B cell (primary cell): ENCODE measurements around the gene CAVIN2. TPM values are rescaled to one million over a fixed set of nuclear protein-coding genes. Genes with fewer than 3 reads are reported as not detected.

Source experiments
- ATAC-seq: fragments of 200-7000 bp; cut with Tn5 transposase; one replicate; pipeline ENCODE4 v1.10.0; 2021; ENCODE audit warnings: low read depth, mild to moderate bottlenecking, moderate number of reproducible peaks, moderate library complexity
- CTCF ChIA-PET: fragments of 350-600 bp; sonication (Branson Sonifier 250); formaldehyde crosslinking; loops from one replicate; lab custom pipeline; 2021; ENCODE audit warnings: antibody characterized with exemption, inconsistent platforms; lab: Charles Lee
- POLR2A ChIA-PET: fragments of 350-600 bp; sonication (Branson Sonifier 250); formaldehyde crosslinking; loops from one replicate; lab custom pipeline; 2021; ENCODE audit warnings: antibody characterized with exemption; lab: Charles Lee
- DNase-seq: peaks from one replicate; pipeline ENCODE4 v3.0.0; 2013
- H2AFZ ChIP-seq: 2 replicates; pipeline ENCODE4 v1.6.1; 2012; ENCODE audit warnings: mild to moderate bottlenecking, low read depth, low read length; ENCODE audit not compliant: insufficient read depth, poor library complexity, severe bottlenecking
- H3K27ac ChIP-seq, 2 donors: 1 replicate in 1 of 2; 2 replicates in 1 of 2; pipeline ENCODE4 v1.5.1; 2012 to 2013; ENCODE audit warnings: low read length in 2 of 2, mild to moderate bottlenecking in 2 of 2, moderate library complexity in 1 of 2
- H3K27me3 ChIP-seq, 4 experiments: fragments of 200-600 bp in 1 of 4; sonication (generic) in 1 of 4; replicated peaks in 1 of 4; 1 replicate in 2 of 4; 2 replicates in 2 of 4; pipeline versions ENCODE4 v1.6.1 to v1.7.0; 2013 to 2016; ENCODE audit warnings: low read length in 3 of 4, mild to moderate bottlenecking in 2 of 4, mixed read lengths in 1 of 4, moderate library complexity in 1 of 4; ENCODE audit not compliant: insufficient read depth in 4 of 4, control insufficient read depth in 3 of 4; ENCODE audit errors: control extremely low read depth in 1 of 4
- H3K36me3 ChIP-seq, 2 experiments: replicated peaks in 1 of 2; 1 replicate in 1 of 2; 2 replicates in 1 of 2; pipeline versions ENCODE4 v1.6.1 to v1.7.1; 2013; ENCODE audit warnings: low read length in 1 of 2; ENCODE audit not compliant: insufficient read depth in 2 of 2, control insufficient read depth in 1 of 2; ENCODE audit errors: control extremely low read depth in 1 of 2, extremely low read depth in 1 of 2
- H3K4me1 ChIP-seq, 2 donors: fragments of 200-600 bp in 1 of 2; sonication (generic) in 1 of 2; 1 replicate in 1 of 2; 2 replicates in 1 of 2; pipeline versions ENCODE4 v1.5.1 to v1.6.1; 2013 to 2017; ENCODE audit warnings: low read length in 2 of 2; ENCODE audit not compliant: control insufficient read depth in 2 of 2, insufficient read depth in 2 of 2
- H3K4me2 ChIP-seq: replicated peaks from 2 replicates; pipeline ENCODE3; 2012; ENCODE audit warnings: mild to moderate bottlenecking, low read depth, low read length; ENCODE audit not compliant: poor library complexity, severe bottlenecking
- H3K4me3 ChIP-seq, 5 experiments: fragments of 200-600 bp in 1 of 5; sonication (generic) in 1 of 5; 1 replicate in 3 of 5; 2 replicates in 2 of 5; pipeline versions ENCODE4 v1.5.1 to v1.7.0; 2011 to 2016; ENCODE audit warnings: low read length in 4 of 5, mild to moderate bottlenecking in 4 of 5, low read depth in 2 of 5, control low read depth in 1 of 5, moderate library complexity in 1 of 5; ENCODE audit not compliant: insufficient read depth in 1 of 5; ENCODE audit errors: control extremely low read depth in 1 of 5, extremely low read depth in 1 of 5
- H3K79me2 ChIP-seq: fragments of 200-600 bp; sonication (generic); one replicate; pipeline ENCODE4 v1.6.0; 2016; ENCODE audit warnings: low read length; ENCODE audit not compliant: control insufficient read depth, insufficient read depth
- H3K9ac ChIP-seq: fragments of 200-600 bp; sonication (generic); 2 replicates; pipeline ENCODE4 v1.6.1; 2017; ENCODE audit warnings: mild to moderate bottlenecking, low read length, moderate library complexity
- H3K9me3 ChIP-seq, 3 donors: one replicate each; pipeline versions ENCODE4 v1.6.1 to v1.7.1; 2013; ENCODE audit warnings: low read length in 2 of 3; ENCODE audit not compliant: control insufficient read depth in 2 of 3, insufficient read depth in 1 of 3; ENCODE audit errors: control extremely low read depth in 1 of 3
- H4K20me1 ChIP-seq: 2 replicates; pipeline ENCODE4 v1.6.0; 2012; ENCODE audit warnings: mild to moderate bottlenecking, low read length; ENCODE audit not compliant: insufficient read depth, control insufficient read depth, poor library complexity, severe bottlenecking
- H3K27ac Mint-ChIP-seq: one replicate; pipeline ENCODE4 v1.8.0; 2021; ENCODE audit warnings: mixed read lengths
- H3K27me3 Mint-ChIP-seq: one replicate; pipeline ENCODE4 v1.8.0; 2021; ENCODE audit warnings: mixed read lengths
- H3K4me1 Mint-ChIP-seq: one replicate; pipeline ENCODE4 v1.8.0; 2021; ENCODE audit warnings: mixed read lengths
- H3K4me3 Mint-ChIP-seq: one replicate; pipeline ENCODE4 v1.8.0; 2021; ENCODE audit warnings: mixed read lengths
- H3K9me3 Mint-ChIP-seq: one replicate; pipeline ENCODE4 v1.8.0; 2022; ENCODE audit warnings: mixed read lengths; ENCODE audit not compliant: insufficient read depth
- CTCF ChIP-seq: fragments of 200-600 bp; IDR thresholded peaks from one replicate; pipeline ENCODE4 v1.8.0; 2022; ENCODE audit warnings: antibody characterized with exemption, mild to moderate bottlenecking
- EZH2 ChIP-seq: IDR thresholded peaks from 2 replicates; pipeline ENCODE4 v1.6.1; 2012; ENCODE audit warnings: borderline replicate concordance, low read depth, mild to moderate bottlenecking, moderate library complexity, low read length; ENCODE audit not compliant: insufficient read depth, poor library complexity, severe bottlenecking
- WGBS: methylation state at CpG from one replicate; pipeline ENCODE4 v1.1.5; 2013; ENCODE audit warnings: missing lambda C conversion rate; ENCODE audit not compliant: insufficient coverage; 5-methylcytosine and 5-hydroxymethylcytosine counted together
- intact Hi-C: fragments of 100-400 bp; cut with micrococcal nuclease; formaldehyde crosslinking; loops from one replicate; pipeline ENCODE4 v1.10.0; 2022
- polyA plus RNA-seq: library from polyadenylated mRNA; depleted of rRNA; stranded (reverse); fragments of >200 nt; gene quantifications from 2 replicates; pipeline ENCODE4 v1.2.3, GENCODE V29; 2012
- total RNA-seq, 2 donors: library from RNA; stranded (reverse); fragments of 120-200 nt in 1 of 2; gene quantifications; 1 replicate in 1 of 2; 2 replicates in 1 of 2; pipeline versions ENCODE4 v1.2.3 to v1.2.4, GENCODE V29; 2013 to 2022

The CAVIN2 gene
- total and polyA plus RNA-seq, 2 donors (not counting 1 experiment from before 2014, with no cell fraction given) = 0.15 TPM; not detected in 1

GRCh38 chr2:191791953-191792560, 54.8 kb downstream of the CAVIN2 start:
- H3K9ac ChIP-seq = no peak overlapping the region
- no peak overlapping the region for H3K27ac ChIP-seq
- no peak overlapping the region for H2AFZ ChIP-seq
- no peak overlapping the region for H3K4me3 ChIP-seq
- H3K4me2 ChIP-seq = no peak overlapping the region
- DNase-seq (no peak), ATAC-seq (no peak)
- no peaks in the 10 kb centered on the region for H3K36me3 ChIP-seq
- H3K27me3 ChIP-seq = peaks cover 0 to 6% (median 0%) of the 10 kb centered on the region in 4 experiments
- WGBS = no CpG with 5 or more reads among the region's 3 CpGs
- Mint-ChIP-seq H3K9me3 (no peaks in the 10 kb centered on the region), H3K4me1 (no peaks in the 10 kb centered on the region), H3K27me3 (peaks cover 18% of the 10 kb centered on the region), H3K27ac (no peak overlapping the region), H3K4me3 (no peak overlapping the region)
- H3K9me3 ChIP-seq = no peaks in the 10 kb centered on the region
- TF ChIP-seq EZH2 (no peak), CTCF (no peak)
- intact Hi-C loops = no loop called here
- no peaks in the 10 kb centered on the region for H4K20me1 ChIP-seq
- POLR2A ChIA-PET = no interaction called here
- H3K4me1 ChIP-seq = peaks cover 0 to 3% of the 10 kb centered on the region in 2 donors
- CTCF ChIA-PET = no interaction called here
- H3K79me2 ChIP-seq = no peaks in the 10 kb centered on the region

GRCh38 chr2:191790737-191791136, 56.2 kb downstream of the CAVIN2 start:
- Histone ChIP-seq H3K27ac (no peak overlapping the region), H3K9me3 (no peaks in the 10 kb centered on the region), H3K4me1 (peaks cover 0 to 3% of the 10 kb centered on the region in 2 donors), H3K79me2 (no peaks in the 10 kb centered on the region), H3K4me3 (no peak overlapping the region), H2AFZ (no peak overlapping the region), H3K9ac (no peak overlapping the region), H3K4me2 (no peak overlapping the region), H3K27me3 (peaks cover 0 to 6% (median 0%) of the 10 kb centered on the region in 4 experiments), H3K36me3 (no peaks in the 10 kb centered on the region), H4K20me1 (no peaks in the 10 kb centered on the region)
- Mint-ChIP-seq H3K4me1 (no peaks in the 10 kb centered on the region), H3K9me3 (no peaks in the 10 kb centered on the region), H3K27me3 (peaks cover 18% of the 10 kb centered on the region), H3K27ac (no peak overlapping the region), H3K4me3 (no peak overlapping the region)
- ChIA-PET POLR2A (no interaction called here), CTCF (no interaction called here)
- DNase-seq = no peak
- no peak for TF ChIP-seq EZH2
- no peak for TF ChIP-seq CTCF
- no peak for ATAC-seq
- 83% methylated on average over 1 of the region's 1 CpG for WGBS
- intact Hi-C loops = no loop called here
